CD4-positive, alpha-beta memory T cell (primary cell): ENCODE results near the gene CNIH4. TPM values are rescaled to one million over a fixed set of nuclear protein-coding genes. Genes with fewer than 3 reads are reported as not detected.
A peak's percentile ranks its signal among the peaks of the same experiment; 100 is the strongest.

ENCODE experiments used
- CTCF ChIA-PET: fragments of 350-600 bp; sonication (Branson Sonifier 250); formaldehyde crosslinking; loops from one replicate; lab custom pipeline; 2021; ENCODE audit warnings: inconsistent platforms; ENCODE audit not compliant: partially characterized antibody; lab: Charles Lee
- POLR2A ChIA-PET: fragments of 350-600 bp; sonication (Branson Sonifier 250); formaldehyde crosslinking; loops from one replicate; lab custom pipeline; 2021; ENCODE audit not compliant: partially characterized antibody; lab: Charles Lee
- DNase-seq, 5 donors: peaks; one replicate each; pipeline versions ENCODE4 v3.0.0 to v3.0.0-alpha.2; 2020 to 2022; ENCODE audit warnings: mixed read lengths in 1 of 5
- H3K27ac ChIP-seq: one replicate; pipeline ENCODE4 v1.7.0; 2013; ENCODE audit warnings: low read depth, low read length
- H3K27me3 ChIP-seq: 2 replicates; pipeline ENCODE4 v1.7.0; 2013; ENCODE audit warnings: mild to moderate bottlenecking, low read length, moderate library complexity; ENCODE audit not compliant: insufficient read depth
- H3K36me3 ChIP-seq: 2 replicates; pipeline ENCODE4 v1.7.0; 2013; ENCODE audit warnings: mild to moderate bottlenecking, low read length, moderate library complexity; ENCODE audit not compliant: insufficient read depth
- H3K4me1 ChIP-seq: 2 replicates; pipeline ENCODE4 v1.7.0; 2013; ENCODE audit warnings: mild to moderate bottlenecking, low read length, moderate library complexity; ENCODE audit not compliant: insufficient read depth
- H3K4me3 ChIP-seq, 2 donors: one replicate each; pipeline ENCODE4 v1.7.0; 2013; ENCODE audit warnings: low read length in 2 of 2, mild to moderate bottlenecking in 1 of 2
- H3K9me3 ChIP-seq, 2 donors: one replicate each; pipeline ENCODE4 v1.7.0; 2013; ENCODE audit warnings: low read length in 2 of 2, control low read depth in 1 of 2; ENCODE audit not compliant: control insufficient read depth in 1 of 2
- H3K27ac Mint-ChIP-seq, 7 donors: one replicate each; pipeline ENCODE4 v1.8.0; 2020 to 2021; ENCODE audit warnings: mixed read lengths in 7 of 7, mild to moderate bottlenecking in 6 of 7, inconsistent platforms in 3 of 7, moderate library complexity in 3 of 7
- H3K27me3 Mint-ChIP-seq, 2 donors: one replicate each; pipeline ENCODE4 v1.8.0; 2020 to 2021; ENCODE audit warnings: mixed read lengths in 2 of 2
- H3K36me3 Mint-ChIP-seq, 2 donors: one replicate each; pipeline ENCODE4 v1.8.0; 2020 to 2021; ENCODE audit warnings: mixed read lengths in 2 of 2, inconsistent platforms in 1 of 2, mild to moderate bottlenecking in 1 of 2
- H3K4me1 Mint-ChIP-seq, 4 donors: one replicate each; pipeline ENCODE4 v1.8.0; 2020 to 2021; ENCODE audit warnings: mixed read lengths in 4 of 4, mild to moderate bottlenecking in 1 of 4
- H3K4me3 Mint-ChIP-seq, 8 donors: one replicate each; pipeline ENCODE4 v1.8.0; 2020 to 2021; ENCODE audit warnings: mixed read lengths in 8 of 8, mild to moderate bottlenecking in 7 of 8, moderate library complexity in 6 of 8, inconsistent platforms in 3 of 8
- H3K9me3 Mint-ChIP-seq, 8 donors: one replicate each; pipeline ENCODE4 v1.8.0; 2020 to 2021; ENCODE audit warnings: mixed read lengths in 8 of 8, mild to moderate bottlenecking in 5 of 8, inconsistent platforms in 3 of 8, moderate library complexity in 1 of 8
- intact Hi-C: fragments of 100-400 bp; cut with micrococcal nuclease; formaldehyde crosslinking; loops from one replicate; pipeline ENCODE4 v1.15.1; 2023
- polyA plus RNA-seq, 2 donors: library from polyadenylated mRNA; unstranded; fragments of 300-500 nt; fragmentation: Illumina TruSeq; gene quantifications; one replicate each; pipeline ENCODE4 v1.2.3, GENCODE V29; 2021
- total RNA-seq, 2 experiments: library from RNA; stranded (reverse); gene quantifications; one replicate each; pipeline ENCODE4 v1.2.3, GENCODE V29; 2021

CNIH4 gene
- total and polyA plus RNA-seq, 4 experiments from 2014 or later, result 45.5 to 75.6 (median 56.8) TPM

- intact Hi-C loops, result loop anchor here (5.0 kb wide), 1 partner anchor 34 kb away; no protein-coding TSS in a partner anchor
- H3K36me3 ChIP-seq, result no peaks in the 10 kb centered on the region
- peak overlapping the region; percentile 73 to 98 (median 84) for H3K27ac Mint-ChIP-seq
These were observed 1.6 kb downstream of the CNIH4 start for GRCh38 chr1:224358237-224358636.

GRCh38 chr1:224359207-224359606 is 2.5 kb downstream of the CNIH4 start:
- ChIA-PET CTCF (interaction anchor here (1.2 to 1.3 kb wide), 2 partner anchors 25 to 98 kb away, joined by 3 to 5 read pairs; no protein-coding TSS in a partner anchor), POLR2A (interaction anchor here (0.8 to 3.2 kb wide), 3 partner anchors 16 to 29 kb away, joined by 3 to 15 read pairs (median 3); partner anchors contain the start of gene NVL)
- peak overlapping the region in 7 of 8 donors; percentile 26 to 99 (median 91) for H3K4me3 Mint-ChIP-seq
- peaks cover 22 to 26% of the 10 kb centered on the region in 2 donors for H3K36me3 Mint-ChIP-seq
- no peak for DNase-seq
- H3K4me1 Mint-ChIP-seq, result peaks cover 35 to 73% (median 57%) of the 10 kb centered on the region in 4 donors
- peak overlapping the region in 6 of 7 donors; percentile 5 to 85 (median 18) for H3K27ac Mint-ChIP-seq
- Histone ChIP-seq H3K36me3 (no peaks in the 10 kb centered on the region), H3K4me3 (no peak overlapping the region), H3K27ac (no peak overlapping the region), H3K27me3 (no peaks in the 10 kb centered on the region), H3K9me3 (no peaks in the 10 kb centered on the region), H3K4me1 (peaks cover 37% of the 10 kb centered on the region)
- intact Hi-C loops, result loop anchor here (5.0 kb wide), 1 partner anchor 33 kb away; no protein-coding TSS in a partner anchor
- no peaks in the 10 kb centered on the region for H3K9me3 Mint-ChIP-seq
- H3K27me3 Mint-ChIP-seq, result no peaks in the 10 kb centered on the region

More at GRCh38 chr1:224358237-224358636, 1.6 kb downstream of the CNIH4 start:
- Mint-ChIP-seq H3K4me3 (peak overlapping the region; percentile 86 to 99 (median 92)), H3K27me3 (no peaks in the 10 kb centered on the region), H3K4me1 (peaks cover 30 to 66% (median 48%) of the 10 kb centered on the region in 4 donors), H3K9me3 (no peaks in the 10 kb centered on the region), H3K36me3 (peaks cover 14 to 18% of the 10 kb centered on the region in 2 donors)
- DNase-seq, result no peak
- H3K9me3 ChIP-seq, result no peaks in the 10 kb centered on the region
- peak overlapping the region in 1 of 2 donors; percentile 51 for H3K4me3 ChIP-seq
- H3K4me1 ChIP-seq, result peaks cover 27% of the 10 kb centered on the region
- H3K27me3 ChIP-seq, result no peaks in the 10 kb centered on the region
- CTCF ChIA-PET, result interaction anchor here (1.0 to 1.4 kb wide), 3 partner anchors 24 to 99 kb away, joined by 3 to 4 read pairs (median 3); no protein-coding TSS in a partner anchor
- H3K27ac ChIP-seq, result peak overlapping the region; percentile 72
- POLR2A ChIA-PET, result interaction anchor here (0.6 to 3.2 kb wide), 10 partner anchors 8 to 175 kb away, joined by 3 to 15 read pairs (median 6); partner anchors contain the start of genes DEGS1 and NVL

- no peaks in the 10 kb centered on the region for H3K27me3 Mint-ChIP-seq
- intact Hi-C loops, result no loop called here
- ChIA-PET POLR2A (interaction anchor here (0.7 kb wide), 2 partner anchors 9 to 10 kb away, joined by 3 to 4 read pairs; no protein-coding TSS in a partner anchor), CTCF (interaction anchor here (0.6 kb wide), 1 partner anchor 37 kb away, joined by 4 read pairs; no protein-coding TSS in a partner anchor)
- Histone ChIP-seq H3K27me3 (no peaks in the 10 kb centered on the region), H3K9me3 (no peaks in the 10 kb centered on the region), H3K36me3 (peaks cover 32% of the 10 kb centered on the region), H3K27ac (no peak overlapping the region), H3K4me1 (peaks cover 17% of the 10 kb centered on the region), H3K4me3 (no peak overlapping the region)
- H3K4me3 Mint-ChIP-seq, result no peak overlapping the region
- peaks cover 62 to 78% of the 10 kb centered on the region in 2 donors for H3K36me3 Mint-ChIP-seq
- peaks cover 38 to 71% (median 51%) of the 10 kb centered on the region in 4 donors for H3K4me1 Mint-ChIP-seq
- no peak for DNase-seq
- peak overlapping the region in 2 of 7 donors; percentile 35 to 76 for H3K27ac Mint-ChIP-seq
- H3K9me3 Mint-ChIP-seq, result no peaks in the 10 kb centered on the region
These were observed 11.7 kb downstream of the CNIH4 start for GRCh38 chr1:224368409-224368808.

- H3K9me3 Mint-ChIP-seq, result no peaks in the 10 kb centered on the region
- Histone ChIP-seq H3K4me3 (no peak overlapping the region), H3K27me3 (no peaks in the 10 kb centered on the region), H3K9me3 (no peaks in the 10 kb centered on the region), H3K27ac (no peak overlapping the region), H3K4me1 (peaks cover 52% of the 10 kb centered on the region), H3K36me3 (peaks cover 26% of the 10 kb centered on the region)
- ChIA-PET CTCF (no interaction called here), POLR2A (no interaction called here)
- no peak for DNase-seq
- peak overlapping the region; percentile 13 to 85 (median 79) for H3K27ac Mint-ChIP-seq
- peaks cover 45 to 89% (median 73%) of the 10 kb centered on the region in 4 donors for H3K4me1 Mint-ChIP-seq
- no peaks in the 10 kb centered on the region for H3K27me3 Mint-ChIP-seq
- H3K4me3 Mint-ChIP-seq, result peak overlapping the region in 1 of 8 donors; percentile 39
- intact Hi-C loops, result no loop called here
- peaks cover 68 to 80% of the 10 kb centered on the region in 2 donors for H3K36me3 Mint-ChIP-seq
These were observed 16.4 kb downstream of the CNIH4 start for GRCh38 chr1:224373008-224373590.

GRCh38 chr1:224375059-224375458 is 18.4 kb downstream of the CNIH4 start:
- POLR2A ChIA-PET, result interaction anchor here (0.9 to 5.6 kb wide), 5 partner anchors 12 to 57 kb away, joined by 3 to 43 read pairs (median 4); partner anchors contain the start of genes CNIH4 and WDR26
- CTCF ChIA-PET, result interaction anchor here (0.9 to 3.8 kb wide), 4 partner anchors 13 to 82 kb away, joined by 3 to 20 read pairs (median 8); no protein-coding TSS in a partner anchor
- Mint-ChIP-seq H3K9me3 (no peaks in the 10 kb centered on the region), H3K4me3 (peak overlapping the region in 7 of 8 donors; percentile 21 to 76 (median 49)), H3K4me1 (peaks cover 55 to 91% (median 79%) of the 10 kb centered on the region in 4 donors), H3K27ac (peak overlapping the region; percentile 75 to 95 (median 80)), H3K27me3 (no peaks in the 10 kb centered on the region), H3K36me3 (peaks cover 60 to 66% of the 10 kb centered on the region in 2 donors)
- peaks cover 19% of the 10 kb centered on the region for H3K36me3 ChIP-seq
- H3K27ac ChIP-seq, result peak overlapping the region; percentile 18
- no peaks in the 10 kb centered on the region for H3K27me3 ChIP-seq
- H3K4me3 ChIP-seq, result no peak overlapping the region
- no peaks in the 10 kb centered on the region for H3K9me3 ChIP-seq
- no peak for DNase-seq
- H3K4me1 ChIP-seq, result peaks cover 72% of the 10 kb centered on the region
- intact Hi-C loops, result loop anchor here (1.0 kb wide), 1 partner anchor 12 kb away; no protein-coding TSS in a partner anchor

- no peak for DNase-seq
- intact Hi-C loops, result no loop called here
- H3K4me1 ChIP-seq, result peaks cover 97% of the 10 kb centered on the region
These were observed 21.0 kb downstream of the CNIH4 start for GRCh38 chr1:224377676-224378006.

More at GRCh38 chr1:224377676-224378006, 21.0 kb downstream of the CNIH4 start:
- Mint-ChIP-seq H3K9me3 (no peaks in the 10 kb centered on the region), H3K4me1 (peaks cover 66 to 97% (median 86%) of the 10 kb centered on the region in 4 donors), H3K27me3 (no peaks in the 10 kb centered on the region), H3K27ac (peak overlapping the region; percentile 52 to 96 (median 87)), H3K36me3 (peaks cover 39 to 45% of the 10 kb centered on the region in 2 donors), H3K4me3 (peak overlapping the region in 7 of 8 donors; percentile 39 to 83 (median 72))
- H3K36me3 ChIP-seq, result peaks cover 6% of the 10 kb centered on the region
- no peaks in the 10 kb centered on the region for H3K9me3 ChIP-seq
- no peak overlapping the region for H3K4me3 ChIP-seq
- ChIA-PET CTCF (interaction anchor here (0.9 to 3.8 kb wide), 5 partner anchors 26 to 260 kb away, joined by 3 to 20 read pairs (median 4); no protein-coding TSS in a partner anchor), POLR2A (interaction anchor here (0.6 to 5.6 kb wide), 6 partner anchors 9 to 55 kb away, joined by 3 to 43 read pairs (median 4); partner anchors contain the start of gene WDR26)
- H3K27me3 ChIP-seq, result no peaks in the 10 kb centered on the region
- no peak overlapping the region for H3K27ac ChIP-seq
